ENCODE data around the gene TIMM21. TPM values are rescaled to one million over a fixed set of nuclear protein-coding genes. Genes with fewer than 3 reads are reported as not detected.

TIMM21 gene
- total and polyA plus RNA-seq, 2 experiments from 2014 or later, result 25.6 to 53.0 TPM

DNA sequence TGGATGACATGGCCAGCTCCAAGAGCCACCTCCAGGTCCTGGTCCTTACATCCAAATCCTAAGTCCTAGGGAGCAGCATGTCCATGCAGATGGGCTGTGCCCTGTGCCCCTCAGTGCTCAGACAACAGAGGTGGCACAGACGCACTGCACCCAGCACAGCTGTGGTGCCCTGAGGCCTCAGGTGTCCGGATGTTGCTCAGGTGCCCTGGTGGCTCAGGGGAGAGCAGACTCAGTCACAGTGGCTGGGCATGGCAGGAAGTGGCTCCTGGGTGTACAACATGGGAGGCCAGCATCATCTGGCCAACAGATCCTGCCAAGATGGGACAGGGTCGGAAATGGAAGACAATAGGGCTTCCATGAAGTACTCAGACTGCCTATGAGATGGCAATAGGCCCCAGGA is 50.1 kb downstream of the TIMM21 start:
- H4K20me1 ChIP-seq (ENCODE audit: insufficient read depth, poor library complexity, severe bottlenecking), result no peaks in the 10 kb centered on the region
- H3K4me1 ChIP-seq (ENCODE audit: insufficient read depth), result no peaks in the 10 kb centered on the region
- H3K9me2 ChIP-seq (replicated peaks; ENCODE audit: insufficient read depth), result no peaks in the 10 kb centered on the region
- DNase-seq (ENCODE audit: low spot score), result no peak
- TF ChIP-seq EZH2 (IDR thresholded peaks at IDR 0.05; ENCODE audit: borderline replicate concordance) (no peak), EZH2phosphoT487 (IDR thresholded peaks at IDR 0.05; ENCODE audit: low read depth, severe bottlenecking, unreplicated experiment) (no peak), CTCF (IDR thresholded peaks at IDR 0.05; ENCODE audit: poor library complexity) (no peak)
- H3K9me3 ChIP-seq (ENCODE audit: low read depth), result no peaks in the 10 kb centered on the region
- no peaks in the 10 kb centered on the region for H3K79me2 ChIP-seq
- no peak overlapping the region for H2AFZ ChIP-seq
- no peak overlapping the region for H3K27ac ChIP-seq
- no peak overlapping the region for H3K4me3 ChIP-seq
- no peaks in the 10 kb centered on the region for H3K27me3 ChIP-seq
- no peaks in the 10 kb centered on the region for H3K36me3 ChIP-seq (replicated peaks; ENCODE audit: insufficient read depth, low read depth)
- WGBS (ENCODE audit: low lambda C conversion rate, missing lambda C conversion rate), result 89% methylated on average over 3 of the region's 3 CpGs
- H3K4me2 ChIP-seq, result no peak overlapping the region

DNA sequence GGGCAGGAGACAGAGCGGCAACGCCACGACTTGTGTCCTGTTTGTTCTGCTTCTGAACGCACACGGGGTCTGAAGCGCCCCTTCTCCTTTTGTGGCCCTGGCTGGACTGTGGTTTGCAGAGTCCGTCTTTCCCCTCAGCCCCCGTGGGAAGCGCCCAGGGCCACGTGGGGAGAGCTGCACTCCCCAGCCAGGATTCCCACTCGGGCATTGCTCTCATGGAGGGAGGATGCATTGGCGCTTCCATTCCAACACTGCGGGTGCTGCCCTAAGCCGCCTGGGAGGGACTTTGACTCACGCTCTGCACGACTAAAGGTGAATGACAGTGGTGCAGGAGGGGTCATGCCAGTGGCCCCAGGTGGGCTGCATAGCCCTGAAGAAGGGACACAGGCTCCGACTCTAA is 52.5 kb downstream of the TIMM21 start:
- Histone ChIP-seq H3K36me3 (replicated peaks; ENCODE audit: insufficient read depth, low read depth) (no peaks in the 10 kb centered on the region), H3K27me3 (no peaks in the 10 kb centered on the region), H4K20me1 (ENCODE audit: insufficient read depth, poor library complexity, severe bottlenecking) (no peaks in the 10 kb centered on the region), H3K79me2 (no peaks in the 10 kb centered on the region), H3K27ac (no peak overlapping the region), H3K9me2 (replicated peaks; ENCODE audit: insufficient read depth) (no peaks in the 10 kb centered on the region), H3K4me2 (no peak overlapping the region), H3K9me3 (ENCODE audit: low read depth) (no peaks in the 10 kb centered on the region), H2AFZ (no peak overlapping the region), H3K4me3 (no peak overlapping the region), H3K4me1 (ENCODE audit: insufficient read depth) (no peaks in the 10 kb centered on the region)
- TF ChIP-seq EZH2 (IDR thresholded peaks at IDR 0.05; ENCODE audit: borderline replicate concordance), result no peak
- no peak for TF ChIP-seq EZH2phosphoT487 (IDR thresholded peaks at IDR 0.05; ENCODE audit: low read depth, severe bottlenecking, unreplicated experiment)
- TF ChIP-seq CTCF (IDR thresholded peaks at IDR 0.05; ENCODE audit: poor library complexity), result no peak
- 78% methylated on average over 17 of the region's 17 CpGs for WGBS (ENCODE audit: low lambda C conversion rate, missing lambda C conversion rate)
- DNase-seq (ENCODE audit: low spot score), result no peak

DNA sequence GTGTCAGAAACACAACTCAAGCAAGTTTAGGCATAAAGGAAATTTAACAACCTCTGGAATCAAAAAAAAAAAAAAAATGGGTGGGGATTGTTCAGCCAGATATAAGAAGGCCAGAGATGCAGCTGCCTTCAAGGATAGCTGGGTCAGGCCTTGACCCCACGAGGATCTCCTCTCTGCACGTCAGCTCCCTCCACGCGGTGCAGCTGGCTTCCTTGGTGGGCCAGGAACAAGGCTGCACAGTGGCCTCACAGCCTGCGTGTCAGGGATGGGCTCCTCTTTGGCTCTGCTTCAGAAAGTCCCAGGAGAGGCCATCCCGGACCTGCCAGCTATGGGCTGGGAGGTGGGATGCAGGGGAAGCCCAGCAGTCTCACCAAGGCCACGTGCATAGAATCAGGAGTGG is 55.5 kb downstream of the TIMM21 start:
- no peak overlapping the region for H3K27ac ChIP-seq
- no peak for TF ChIP-seq EZH2phosphoT487 (IDR thresholded peaks at IDR 0.05; ENCODE audit: low read depth, severe bottlenecking, unreplicated experiment)
- no peak for TF ChIP-seq CTCF (IDR thresholded peaks at IDR 0.05; ENCODE audit: poor library complexity)
- no peak for TF ChIP-seq EZH2 (IDR thresholded peaks at IDR 0.05; ENCODE audit: borderline replicate concordance)
- DNase-seq (ENCODE audit: low spot score), result no peak
- no peak overlapping the region for H2AFZ ChIP-seq
- no peaks in the 10 kb centered on the region for H3K27me3 ChIP-seq
- H3K4me2 ChIP-seq, result no peak overlapping the region
- H3K4me3 ChIP-seq, result no peak overlapping the region
- no peaks in the 10 kb centered on the region for H3K9me3 ChIP-seq (ENCODE audit: low read depth)
- WGBS (ENCODE audit: low lambda C conversion rate, missing lambda C conversion rate), result 77% methylated on average over 7 of the region's 7 CpGs
- no peaks in the 10 kb centered on the region for H4K20me1 ChIP-seq (ENCODE audit: insufficient read depth, poor library complexity, severe bottlenecking)
- H3K9me2 ChIP-seq (replicated peaks; ENCODE audit: insufficient read depth), result no peaks in the 10 kb centered on the region
- H3K36me3 ChIP-seq (replicated peaks; ENCODE audit: insufficient read depth, low read depth), result no peaks in the 10 kb centered on the region
- H3K4me1 ChIP-seq (ENCODE audit: insufficient read depth), result no peaks in the 10 kb centered on the region
- H3K79me2 ChIP-seq, result no peaks in the 10 kb centered on the region

All from hepatocyte (in vitro differentiated cells).